HepG2 (cell line): ENCODE measurements around the gene POU1F1. TPM values are rescaled to one million over a fixed set of nuclear protein-coding genes. Genes with fewer than 3 reads are reported as not detected.

Experiments
- AKNA ChIP-seq: sonication (generic); formaldehyde crosslinking; IDR thresholded peaks from 2 replicates; pipeline ENCODE4 v1.4.0; 2020; ENCODE audit warnings: missing genetic modification reagents, borderline replicate concordance
- BHLHE40 ChIP-seq: IDR thresholded peaks from 2 replicates; pipeline ENCODE4 v1.6.1; 2011; ENCODE audit warnings: low read length, improper control_type of control experiment
- MIXL1 ChIP-seq: IDR thresholded peaks from 2 replicates; pipeline ENCODE4 v1.6.1; 2016
- MLLT10 ChIP-seq: sonication (generic); formaldehyde crosslinking; IDR thresholded peaks from 2 replicates; pipeline ENCODE4 v1.4.0; 2020; ENCODE audit warnings: missing genetic modification reagents
- STAG1 ChIP-seq: sonication (generic); formaldehyde crosslinking; IDR thresholded peaks from 2 replicates; pipeline ENCODE4 v1.4.0; 2020; ENCODE audit warnings: missing genetic modification reagents
- ZNF251 ChIP-seq: sonication (generic); formaldehyde crosslinking; IDR thresholded peaks from 2 replicates; pipeline ENCODE4 v1.9.0; 2021; ENCODE audit warnings: mild to moderate bottlenecking, missing genetic modification reagents
- ZNF34 ChIP-seq: sonication (generic); formaldehyde crosslinking; IDR thresholded peaks from 2 replicates; pipeline ENCODE4 v1.4.0; 2020; ENCODE audit warnings: mild to moderate bottlenecking, missing genetic modification reagents, borderline replicate concordance
- ZNF430 ChIP-seq: sonication (generic); formaldehyde crosslinking; IDR thresholded peaks from 2 replicates; pipeline ENCODE4 v1.9.0; 2021; ENCODE audit warnings: mild to moderate bottlenecking, missing genetic modification reagents
- ZNF556 ChIP-seq: sonication (generic); formaldehyde crosslinking; IDR thresholded peaks from 2 replicates; pipeline ENCODE4 v1.4.0; 2020; ENCODE audit warnings: mild to moderate bottlenecking, missing genetic modification reagents, borderline replicate concordance
- ZNF672 ChIP-seq: sonication (generic); formaldehyde crosslinking; IDR thresholded peaks from 2 replicates; pipeline ENCODE4 v1.8.1; 2022; ENCODE audit warnings: missing genetic modification reagents
- ZNF775 ChIP-seq: sonication (generic); formaldehyde crosslinking; IDR thresholded peaks from 2 replicates; pipeline ENCODE4 v1.4.0; 2020; ENCODE audit warnings: missing genetic modification reagents, mild to moderate bottlenecking, moderate library complexity, borderline replicate concordance
- ZNF878 ChIP-seq: sonication (generic); formaldehyde crosslinking; IDR thresholded peaks from 2 replicates; pipeline ENCODE4 v1.8.1; 2023; ENCODE audit warnings: mild to moderate bottlenecking, missing genetic modification reagents, moderate library complexity
- polyA plus RNA-seq, 8 experiments: library from polyadenylated mRNA; depleted of rRNA in 3 of 8; stranded (reverse) in 7 of 8; unstranded in 1 of 8; fragments of >200 nt; fragmentation: Illumina TruSeq in 4 of 8; extraction: Trizol in 4 of 8; gene quantifications; 2 replicates each; pipeline versions ENCODE4 v1.2.1 to v1.2.3, GENCODE V29; 2011 to 2016; ENCODE audit warnings: low read depth in 4 of 8, missing spikeins in 1 of 8, mixed read lengths in 1 of 8; ENCODE audit not compliant: insufficient read depth in 1 of 8
- total RNA-seq, 5 experiments: library from RNA; depleted of rRNA; stranded (reverse); fragments of >200 nt; fragmentation: Illumina TruSeq; extraction: Trizol; gene quantifications; 2 replicates each; pipeline ENCODE4 v1.2.3, GENCODE V29; 2016; ENCODE audit warnings: low read depth in 1 of 5
- TF ChIP-seq, protein P1 (sequence below): sonication (generic); formaldehyde crosslinking; IDR thresholded peaks from 2 replicates; pipeline ENCODE4 v1.4.0; 2020; ENCODE audit warnings: missing genetic modification reagents, borderline replicate concordance
- TF ChIP-seq, protein P2 (sequence below): sonication (generic); formaldehyde crosslinking; IDR thresholded peaks from 2 replicates; pipeline ENCODE4 v1.4.0; 2020; ENCODE audit warnings: missing genetic modification reagents
- TF ChIP-seq, protein P3 (sequence below): sonication (generic); formaldehyde crosslinking; IDR thresholded peaks from 2 replicates; pipeline ENCODE4 v1.4.0; 2020; ENCODE audit warnings: missing genetic modification reagents; ENCODE audit errors: not compliant biosample characterization
- TF ChIP-seq, protein P4 (sequence below): sonication (generic); formaldehyde crosslinking; IDR thresholded peaks from 2 replicates; pipeline ENCODE4 v1.5.1; 2020; ENCODE audit warnings: missing genetic modification reagents, mild to moderate bottlenecking, borderline replicate concordance

POU1F1 gene
- total and polyA plus RNA-seq, 2 of the 13 experiments (the other 11 are each of a cell fraction or from before 2014, with no cell fraction given) = not detected

DNA sequence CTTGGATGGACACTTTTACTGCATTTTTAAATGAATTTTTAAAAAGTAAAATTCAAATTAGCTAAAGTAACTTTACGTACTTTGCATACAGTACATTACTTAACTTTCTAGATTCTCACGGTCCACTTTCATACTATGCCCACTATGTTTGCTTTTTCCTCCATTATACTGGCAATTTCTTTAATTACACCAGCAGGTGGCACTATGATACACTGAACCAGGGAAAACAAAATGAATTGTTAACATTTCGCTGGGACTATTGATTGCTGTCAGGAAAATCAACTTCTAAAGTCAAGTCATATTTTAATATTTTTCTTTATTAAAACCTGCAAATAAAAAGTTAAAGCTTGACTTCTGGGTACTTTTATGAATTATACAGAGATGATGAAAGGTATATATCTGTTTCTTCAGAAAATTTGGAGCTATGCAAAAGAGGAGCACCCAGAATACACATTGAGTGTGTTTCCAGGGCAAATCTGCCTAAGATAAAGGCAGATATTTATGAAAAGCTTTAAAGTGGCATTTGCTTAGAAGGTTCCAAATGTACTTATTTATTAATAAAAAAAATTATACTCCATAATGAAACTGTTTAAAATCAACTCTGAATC is 21.8 kb upstream of the POU1F1 start (continued):
- TF ChIP-seq STAG1 (CRISPR knock-in tag) (peak; percentile 74), BHLHE40 (no peak), MLLT10 (no peak), AKNA (CRISPR knock-in tag) (no peak), ZNF251 (no peak), MIXL1 (CRISPR knock-in tag) (peak; percentile 45; the same call in 1 of the 2 replicates), ZNF775 (no peak), ZNF34 (CRISPR knock-in tag) (no peak), ZNF556 (no peak), ZNF878 (CRISPR knock-in tag) (no peak), ZNF672 (no peak), ZNF430 (CRISPR knock-in tag) (no peak)
- TF ChIP-seq, protein P1, sequence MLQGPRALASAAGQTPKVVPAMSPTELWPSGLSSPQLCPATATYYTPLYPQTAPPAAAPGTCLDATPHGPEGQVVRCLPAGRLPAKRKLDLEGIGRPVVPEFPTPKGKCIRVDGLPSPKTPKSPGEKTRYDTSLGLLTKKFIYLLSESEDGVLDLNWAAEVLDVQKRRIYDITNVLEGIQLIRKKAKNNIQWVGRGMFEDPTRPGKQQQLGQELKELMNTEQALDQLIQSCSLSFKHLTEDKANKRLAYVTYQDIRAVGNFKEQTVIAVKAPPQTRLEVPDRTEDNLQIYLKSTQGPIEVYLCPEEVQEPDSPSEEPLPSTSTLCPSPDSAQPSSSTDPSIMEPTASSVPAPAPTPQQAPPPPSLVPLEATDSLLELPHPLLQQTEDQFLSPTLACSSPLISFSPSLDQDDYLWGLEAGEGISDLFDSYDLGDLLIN (CRISPR knock-in tag) = no peak
- TF ChIP-seq, protein P2, sequence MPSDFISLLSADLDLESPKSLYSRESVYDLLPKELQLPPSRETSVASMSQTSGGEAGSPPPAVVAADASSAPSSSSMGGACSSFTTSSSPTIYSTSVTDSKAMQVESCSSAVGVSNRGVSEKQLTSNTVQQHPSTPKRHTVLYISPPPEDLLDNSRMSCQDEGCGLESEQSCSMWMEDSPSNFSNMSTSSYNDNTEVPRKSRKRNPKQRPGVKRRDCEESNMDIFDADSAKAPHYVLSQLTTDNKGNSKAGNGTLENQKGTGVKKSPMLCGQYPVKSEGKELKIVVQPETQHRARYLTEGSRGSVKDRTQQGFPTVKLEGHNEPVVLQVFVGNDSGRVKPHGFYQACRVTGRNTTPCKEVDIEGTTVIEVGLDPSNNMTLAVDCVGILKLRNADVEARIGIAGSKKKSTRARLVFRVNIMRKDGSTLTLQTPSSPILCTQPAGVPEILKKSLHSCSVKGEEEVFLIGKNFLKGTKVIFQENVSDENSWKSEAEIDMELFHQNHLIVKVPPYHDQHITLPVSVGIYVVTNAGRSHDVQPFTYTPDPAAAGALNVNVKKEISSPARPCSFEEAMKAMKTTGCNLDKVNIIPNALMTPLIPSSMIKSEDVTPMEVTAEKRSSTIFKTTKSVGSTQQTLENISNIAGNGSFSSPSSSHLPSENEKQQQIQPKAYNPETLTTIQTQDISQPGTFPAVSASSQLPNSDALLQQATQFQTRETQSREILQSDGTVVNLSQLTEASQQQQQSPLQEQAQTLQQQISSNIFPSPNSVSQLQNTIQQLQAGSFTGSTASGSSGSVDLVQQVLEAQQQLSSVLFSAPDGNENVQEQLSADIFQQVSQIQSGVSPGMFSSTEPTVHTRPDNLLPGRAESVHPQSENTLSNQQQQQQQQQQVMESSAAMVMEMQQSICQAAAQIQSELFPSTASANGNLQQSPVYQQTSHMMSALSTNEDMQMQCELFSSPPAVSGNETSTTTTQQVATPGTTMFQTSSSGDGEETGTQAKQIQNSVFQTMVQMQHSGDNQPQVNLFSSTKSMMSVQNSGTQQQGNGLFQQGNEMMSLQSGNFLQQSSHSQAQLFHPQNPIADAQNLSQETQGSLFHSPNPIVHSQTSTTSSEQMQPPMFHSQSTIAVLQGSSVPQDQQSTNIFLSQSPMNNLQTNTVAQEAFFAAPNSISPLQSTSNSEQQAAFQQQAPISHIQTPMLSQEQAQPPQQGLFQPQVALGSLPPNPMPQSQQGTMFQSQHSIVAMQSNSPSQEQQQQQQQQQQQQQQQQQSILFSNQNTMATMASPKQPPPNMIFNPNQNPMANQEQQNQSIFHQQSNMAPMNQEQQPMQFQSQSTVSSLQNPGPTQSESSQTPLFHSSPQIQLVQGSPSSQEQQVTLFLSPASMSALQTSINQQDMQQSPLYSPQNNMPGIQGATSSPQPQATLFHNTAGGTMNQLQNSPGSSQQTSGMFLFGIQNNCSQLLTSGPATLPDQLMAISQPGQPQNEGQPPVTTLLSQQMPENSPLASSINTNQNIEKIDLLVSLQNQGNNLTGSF (CRISPR knock-in tag) = no peak
- TF ChIP-seq, protein P3, sequence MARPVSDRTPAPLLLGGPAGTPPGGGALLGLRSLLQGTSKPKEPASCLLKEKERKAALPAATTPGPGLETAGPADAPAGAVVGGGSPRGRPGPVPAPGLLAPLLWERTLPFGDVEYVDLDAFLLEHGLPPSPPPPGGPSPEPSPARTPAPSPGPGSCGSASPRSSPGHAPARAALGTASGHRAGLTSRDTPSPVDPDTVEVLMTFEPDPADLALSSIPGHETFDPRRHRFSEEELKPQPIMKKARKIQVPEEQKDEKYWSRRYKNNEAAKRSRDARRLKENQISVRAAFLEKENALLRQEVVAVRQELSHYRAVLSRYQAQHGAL (CRISPR knock-in tag) = no peak
- TF ChIP-seq, protein P4, sequence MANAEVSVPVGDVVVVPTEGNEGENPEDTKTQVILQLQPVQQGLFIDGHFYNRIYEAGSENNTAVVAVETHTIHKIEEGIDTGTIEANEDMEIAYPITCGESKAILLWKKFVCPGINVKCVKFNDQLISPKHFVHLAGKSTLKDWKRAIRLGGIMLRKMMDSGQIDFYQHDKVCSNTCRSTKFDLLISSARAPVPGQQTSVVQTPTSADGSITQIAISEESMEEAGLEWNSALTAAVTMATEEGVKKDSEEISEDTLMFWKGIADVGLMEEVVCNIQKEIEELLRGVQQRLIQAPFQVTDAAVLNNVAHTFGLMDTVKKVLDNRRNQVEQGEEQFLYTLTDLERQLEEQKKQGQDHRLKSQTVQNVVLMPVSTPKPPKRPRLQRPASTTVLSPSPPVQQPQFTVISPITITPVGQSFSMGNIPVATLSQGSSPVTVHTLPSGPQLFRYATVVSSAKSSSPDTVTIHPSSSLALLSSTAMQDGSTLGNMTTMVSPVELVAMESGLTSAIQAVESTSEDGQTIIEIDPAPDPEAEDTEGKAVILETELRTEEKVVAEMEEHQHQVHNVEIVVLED (CRISPR knock-in tag) = no peak
